ENCODE measurements around the gene ADGRG1. TPM values are rescaled to one million over a fixed set of nuclear protein-coding genes. Genes with fewer than 3 reads are reported as not detected.

Gene ADGRG1
- total RNA-seq, 1 experiment from 2014 or later = 131 TPM

GRCh38 chr16:57685633-57686032 is 57.2 kb downstream of the ADGRG1 start:
- intact Hi-C loops (cut with micrococcal nuclease; ENCODE audit: unreplicated experiment) = no loop called here
- BruUV-seq (replicated peaks) = no TSS peak
- DNase-seq = no peak

GRCh38 chr16:57686577-57686976 is 58.1 kb downstream of the ADGRG1 start:
- DNase-seq = no peak
- no peaks in the 10 kb centered on the region for H4K20me1 ChIP-seq (ENCODE audit: insufficient read depth)
- H3K9me2 ChIP-seq (ENCODE audit: insufficient read depth) = no peaks in the 10 kb centered on the region
- no peaks in the 10 kb centered on the region for H3K4me1 ChIP-seq (replicated peaks; ENCODE audit: insufficient read depth)
- ChIA-PET CTCF (no interaction called here), POLR2A (ENCODE audit: unreplicated experiment) (no interaction called here)
- TF ChIP-seq EZH2 (IDR thresholded peaks at IDR 0.05; ENCODE audit: low read depth) (no peak), CTCF (conservative IDR thresholded peaks at IDR 0.05) (no peak)
- H3K79me2 ChIP-seq (ENCODE audit: low read depth) = no peaks in the 10 kb centered on the region
- H2AFZ ChIP-seq = no peak overlapping the region
- H3K36me3 ChIP-seq (ENCODE audit: low read depth) = no peaks in the 10 kb centered on the region
- no peaks in the 10 kb centered on the region for H3F3A ChIP-seq (ENCODE audit: insufficient read depth, low read depth)
- H3K27me3 ChIP-seq (ENCODE audit: insufficient read depth, low read depth) = no peaks in the 10 kb centered on the region
- no TSS peak for BruUV-seq (replicated peaks)
- H3K4me2 ChIP-seq = no peak overlapping the region
- H3K9me3 ChIP-seq (ENCODE audit: insufficient read depth, low read depth) = no peaks in the 10 kb centered on the region
- intact Hi-C loops (cut with micrococcal nuclease; ENCODE audit: unreplicated experiment) = no loop called here
- no peak overlapping the region for H3K27ac ChIP-seq
- no peak overlapping the region for H3K4me3 ChIP-seq

More at GRCh38 chr16:57685633-57686032, 57.2 kb downstream of the ADGRG1 start:
- no peaks in the 10 kb centered on the region for H3K27me3 ChIP-seq (ENCODE audit: insufficient read depth, low read depth)
- H2AFZ ChIP-seq = no peak overlapping the region
- no peaks in the 10 kb centered on the region for H4K20me1 ChIP-seq (ENCODE audit: insufficient read depth)
- no peaks in the 10 kb centered on the region for H3K36me3 ChIP-seq (ENCODE audit: low read depth)
- no peaks in the 10 kb centered on the region for H3K4me1 ChIP-seq (replicated peaks; ENCODE audit: insufficient read depth)
- no peak overlapping the region for H3K27ac ChIP-seq
- H3K79me2 ChIP-seq (ENCODE audit: low read depth) = no peaks in the 10 kb centered on the region
- H3F3A ChIP-seq (ENCODE audit: insufficient read depth, low read depth) = no peaks in the 10 kb centered on the region
- H3K4me3 ChIP-seq = no peak overlapping the region
- H3K9me2 ChIP-seq (ENCODE audit: insufficient read depth) = no peaks in the 10 kb centered on the region
- POLR2A ChIA-PET (ENCODE audit: unreplicated experiment) = no interaction called here
- CTCF ChIA-PET = no interaction called here
- no peaks in the 10 kb centered on the region for H3K9me3 ChIP-seq (ENCODE audit: insufficient read depth, low read depth)
- H3K4me2 ChIP-seq = no peak overlapping the region
- TF ChIP-seq EZH2 (IDR thresholded peaks at IDR 0.05; ENCODE audit: low read depth) = no peak
- no peak for TF ChIP-seq CTCF (conservative IDR thresholded peaks at IDR 0.05)

- intact Hi-C loops (cut with micrococcal nuclease; ENCODE audit: unreplicated experiment) = no loop called here
- DNase-seq = no peak
- Histone ChIP-seq H3K79me2 (ENCODE audit: low read depth) (no peaks in the 10 kb centered on the region), H3K4me3 (no peak overlapping the region), H3K27me3 (ENCODE audit: insufficient read depth, low read depth) (no peaks in the 10 kb centered on the region), H4K20me1 (ENCODE audit: insufficient read depth) (no peaks in the 10 kb centered on the region), H3K27ac (no peak overlapping the region), H3K4me1 (replicated peaks; ENCODE audit: insufficient read depth) (no peaks in the 10 kb centered on the region), H3K36me3 (ENCODE audit: low read depth) (no peaks in the 10 kb centered on the region), H3K4me2 (no peak overlapping the region), H3K9me2 (ENCODE audit: insufficient read depth) (no peaks in the 10 kb centered on the region), H2AFZ (no peak overlapping the region), H3F3A (ENCODE audit: insufficient read depth, low read depth) (no peaks in the 10 kb centered on the region), H3K9me3 (ENCODE audit: insufficient read depth, low read depth) (no peaks in the 10 kb centered on the region)
- ChIA-PET POLR2A (ENCODE audit: unreplicated experiment) (no interaction called here), CTCF (interaction anchor here (0.6 kb wide), 1 partner anchor 486 kb away, joined by 3 read pairs; no protein-coding TSS in a partner anchor)
- TF ChIP-seq CTCF (conservative IDR thresholded peaks at IDR 0.05) = no peak
- no peak for TF ChIP-seq EZH2 (IDR thresholded peaks at IDR 0.05; ENCODE audit: low read depth)
- no TSS peak for BruUV-seq (replicated peaks)
Measured at GRCh38 chr16:57687363-57687929, 59.0 kb downstream of the ADGRG1 start.
